NCI-H146 (cell line): ENCODE results near the gene STARD8.
"Not testable (repeated sequence)": the region's sequence is repeated elsewhere in the genome, so short reads cannot be mapped to it uniquely, and the experiment has no call there.

ENCODE experiments used
- DNase-seq: peaks from one replicate; lab custom pipeline; 2025; lab: John Stamatoyannopoulos, UW

The STARD8 gene

GRCh38 chrX:68647156-68647957, at the start of gene STARD8:
STARD8 (plus strand) TSS chrX:68647666; CDS start chrX:68647883, 217 bp downstream.
- no peak for DNase-seq

GRCh38 chrX:68598841-68599240, 48.6 kb upstream of the STARD8 start:
- no peak for DNase-seq

DNA sequence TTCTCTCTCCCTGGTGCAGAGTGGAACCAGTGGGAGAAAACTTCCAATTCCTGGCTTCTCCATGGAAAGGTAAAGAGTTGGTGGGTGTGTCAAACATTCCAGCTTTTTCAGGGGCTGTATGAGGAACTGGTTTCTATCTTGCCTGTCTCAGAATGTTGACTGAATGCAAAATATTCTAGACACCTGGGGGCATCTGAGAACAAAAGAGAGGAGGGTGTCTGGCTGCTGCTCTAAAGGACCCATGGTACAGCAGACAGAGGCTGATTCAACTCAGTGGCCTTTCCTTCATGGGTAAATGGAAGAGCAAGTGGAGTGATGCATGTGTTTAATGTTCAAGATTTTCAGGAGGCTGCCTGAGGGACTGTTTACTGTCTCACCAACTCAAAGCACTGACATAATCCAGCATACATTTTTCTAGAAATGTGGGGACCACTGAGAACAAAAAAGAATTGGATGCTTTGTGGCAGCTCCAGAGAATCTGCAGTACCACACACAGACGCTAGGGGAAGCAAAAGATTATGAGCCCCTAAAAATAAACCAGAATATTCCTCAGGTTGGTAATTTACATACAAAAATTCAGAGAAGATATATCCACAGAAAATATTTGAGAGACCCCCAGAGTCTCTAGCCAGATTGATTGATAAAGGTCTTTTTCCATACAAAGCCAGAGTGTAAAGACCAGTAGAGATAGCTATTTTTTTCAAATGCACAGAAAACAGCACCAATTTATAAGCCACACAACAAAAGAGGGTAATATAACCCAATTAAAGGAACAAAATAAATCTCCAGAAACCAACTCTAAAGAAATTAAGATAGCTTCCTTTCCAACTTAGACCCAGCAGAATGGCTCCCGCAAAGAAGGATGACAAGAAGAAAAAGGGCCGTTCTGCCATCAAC, 48.0 kb upstream of the STARD8 start:
- no peak for DNase-seq

- not testable (repeated sequence) for DNase-seq
Measured at GRCh38 chrX:68604216-68604615, 43.2 kb upstream of the STARD8 start.

DNA sequence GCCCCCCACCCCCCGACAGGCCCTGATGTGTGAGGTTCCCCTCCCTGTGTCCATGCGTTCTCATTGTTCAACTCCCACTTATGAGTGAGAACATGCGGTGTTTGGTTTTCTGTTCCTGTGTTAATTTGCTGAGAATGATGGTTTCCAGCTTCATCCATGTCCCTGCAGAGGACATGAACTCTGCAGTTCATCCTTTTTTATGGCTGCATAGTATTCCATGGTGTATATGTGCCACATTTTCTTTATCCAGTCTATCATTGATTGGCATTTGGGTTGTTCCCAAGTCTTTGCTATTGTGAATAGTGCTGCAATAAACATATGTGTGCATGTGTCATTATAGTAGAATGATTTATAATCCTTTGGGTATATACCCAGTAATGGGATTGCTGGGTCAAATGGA, 32.7 kb upstream of the STARD8 start:
- DNase-seq = not testable (repeated sequence)

DNA sequence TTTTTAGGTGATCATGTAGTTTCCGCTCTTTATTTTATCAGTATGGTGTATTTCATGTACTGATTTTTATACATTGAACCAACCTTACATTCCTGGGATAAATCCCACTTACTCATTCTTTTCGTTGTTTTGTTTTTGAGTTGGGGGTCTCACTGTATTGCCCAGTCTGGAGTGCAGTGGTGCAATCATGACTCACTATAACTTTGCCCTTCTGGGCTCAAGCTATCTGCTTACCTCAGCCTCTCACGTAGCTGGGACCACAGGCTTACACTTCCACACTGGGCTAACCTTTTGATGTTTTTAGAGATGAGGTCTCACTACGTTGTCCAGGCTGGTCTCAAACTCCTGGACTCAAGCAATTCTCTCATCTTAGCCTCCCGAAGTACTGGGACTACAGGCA, 19.5 kb upstream of the STARD8 start:
- DNase-seq = no peak

- DNase-seq = not testable (repeated sequence)
Measured at GRCh38 chrX:68629936-68630335, 17.5 kb upstream of the STARD8 start.

- no peak for DNase-seq
Measured at GRCh38 chrX:68631336-68631735, 16.1 kb upstream of the STARD8 start.

DNA sequence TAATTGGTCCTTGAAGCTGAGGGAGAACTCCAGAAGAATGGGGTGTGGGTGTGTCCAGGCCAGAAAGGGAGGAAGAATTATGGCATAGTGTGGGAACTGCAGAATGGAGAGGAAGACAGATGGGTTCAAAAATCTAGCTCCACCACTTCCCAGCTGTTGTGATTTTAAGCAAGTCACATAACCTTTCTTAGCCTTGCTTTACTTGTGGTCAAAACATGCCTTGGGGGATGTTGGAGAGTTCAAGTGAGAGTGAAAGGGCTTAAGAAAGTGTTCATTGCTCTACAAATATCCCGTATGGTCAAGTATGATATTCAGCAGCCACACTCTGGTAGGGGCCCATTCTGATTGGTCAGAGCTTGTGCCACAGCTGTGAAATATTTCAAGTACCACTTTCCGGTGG, 15.0 kb upstream of the STARD8 start:
- no peak for DNase-seq

DNA sequence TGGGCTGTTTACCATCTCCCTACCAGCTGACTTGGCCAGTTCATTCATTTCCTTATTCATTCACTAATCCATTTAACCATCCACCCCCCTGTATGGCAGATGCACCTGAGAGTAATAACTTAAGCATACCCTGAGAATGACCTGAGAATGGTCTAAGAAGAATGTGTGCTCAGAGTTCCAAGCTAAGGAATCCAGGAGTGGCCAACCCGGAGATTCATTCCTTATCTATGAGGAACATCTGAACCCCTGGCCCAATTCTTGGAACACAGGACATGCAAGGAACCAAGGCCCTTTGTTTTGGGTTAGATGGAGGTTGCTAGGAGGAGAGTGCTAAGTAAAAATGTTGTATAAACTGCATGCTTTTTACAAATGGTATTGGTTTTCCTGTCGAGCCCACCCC, 13.5 kb upstream of the STARD8 start:
- no peak for DNase-seq

GRCh38 chrX:68634649-68635227, 12.7 kb upstream of the STARD8 start:
- DNase-seq = no peak

DNA sequence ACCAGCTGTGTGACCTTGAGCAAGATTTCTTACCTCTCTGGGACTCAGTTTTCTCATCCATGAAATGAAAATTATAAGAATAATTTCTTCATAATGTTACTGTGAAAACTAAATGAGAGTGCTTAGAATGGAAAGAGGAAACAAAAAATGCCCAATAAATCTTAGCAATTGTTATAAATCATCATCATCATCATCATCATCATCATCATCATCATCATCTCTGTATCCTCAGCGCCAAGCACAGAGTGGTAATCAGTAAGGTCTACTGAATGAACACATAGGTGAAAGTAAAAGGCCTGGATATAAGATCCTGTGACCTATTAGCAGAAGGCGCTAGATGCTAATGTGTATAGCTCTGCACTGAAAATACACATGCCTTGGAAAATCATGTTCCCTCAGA, 6.8 kb upstream of the STARD8 start:
- DNase-seq = no peak

DNA sequence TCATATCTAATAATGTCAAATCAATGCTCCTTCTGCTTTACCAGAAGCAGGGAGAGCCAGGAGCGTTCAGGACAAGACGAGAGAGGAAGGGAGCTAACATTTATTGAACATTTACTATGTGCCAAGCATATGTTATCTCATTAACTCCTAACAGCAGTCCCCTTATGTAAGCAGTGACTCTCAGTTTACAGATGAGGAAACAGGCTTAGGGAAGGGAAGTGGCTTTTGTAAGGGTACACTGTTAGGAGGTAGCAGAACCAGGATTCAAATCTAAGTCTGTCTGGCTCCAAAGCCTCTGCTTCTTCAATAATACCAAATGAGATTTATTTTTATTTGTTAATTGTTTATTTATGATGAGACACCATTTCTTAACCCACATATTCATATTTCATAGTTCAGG, 2.6 kb upstream of the STARD8 start:
- DNase-seq = no peak

DNA sequence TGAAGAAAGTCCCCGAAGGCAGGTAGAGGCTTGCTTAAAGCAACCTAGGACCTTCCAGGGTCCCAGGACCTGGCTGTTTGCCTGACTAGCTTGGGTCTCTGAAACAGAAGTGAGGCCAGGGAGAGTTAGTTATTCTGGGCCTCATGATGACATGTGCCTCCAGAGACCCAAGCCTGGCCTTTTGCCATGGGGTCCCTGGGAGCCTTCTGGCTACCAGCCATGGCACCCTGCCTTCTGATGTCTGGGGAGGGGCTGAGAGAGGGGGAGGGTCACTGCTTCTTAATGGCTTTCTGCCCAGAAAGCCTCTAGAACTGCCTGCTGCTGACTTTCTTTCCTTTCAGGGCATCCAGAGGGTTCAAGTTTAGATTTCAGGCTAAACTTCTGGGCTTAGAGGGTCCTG, 1.0 kb upstream of the STARD8 start:
- DNase-seq = no peak

- no peak for DNase-seq
Measured at GRCh38 chrX:68648960-68649359, 1.5 kb downstream of the STARD8 start.

- no peak for DNase-seq
Measured at GRCh38 chrX:68650491-68650890, 3.0 kb downstream of the STARD8 start.

DNA sequence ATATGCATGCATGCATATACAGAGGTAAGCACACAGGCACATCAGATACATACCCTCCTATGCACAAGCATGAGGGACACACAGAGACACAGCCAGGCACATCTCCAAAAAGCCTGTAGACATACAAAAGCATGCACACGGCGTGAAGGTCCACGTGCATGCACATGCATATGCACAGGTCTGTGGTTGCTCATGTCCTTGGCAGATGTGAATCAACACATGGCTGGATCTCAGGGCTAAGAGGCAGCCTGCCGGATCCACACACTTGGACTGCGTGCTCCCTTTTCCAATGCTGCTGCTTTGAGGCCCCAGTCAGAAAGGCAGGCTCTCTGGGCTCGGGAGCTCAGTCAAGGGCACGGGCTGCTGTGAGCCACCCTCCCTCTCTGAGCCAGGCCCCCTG, 3.6 kb downstream of the STARD8 start:
- no peak for DNase-seq

DNA sequence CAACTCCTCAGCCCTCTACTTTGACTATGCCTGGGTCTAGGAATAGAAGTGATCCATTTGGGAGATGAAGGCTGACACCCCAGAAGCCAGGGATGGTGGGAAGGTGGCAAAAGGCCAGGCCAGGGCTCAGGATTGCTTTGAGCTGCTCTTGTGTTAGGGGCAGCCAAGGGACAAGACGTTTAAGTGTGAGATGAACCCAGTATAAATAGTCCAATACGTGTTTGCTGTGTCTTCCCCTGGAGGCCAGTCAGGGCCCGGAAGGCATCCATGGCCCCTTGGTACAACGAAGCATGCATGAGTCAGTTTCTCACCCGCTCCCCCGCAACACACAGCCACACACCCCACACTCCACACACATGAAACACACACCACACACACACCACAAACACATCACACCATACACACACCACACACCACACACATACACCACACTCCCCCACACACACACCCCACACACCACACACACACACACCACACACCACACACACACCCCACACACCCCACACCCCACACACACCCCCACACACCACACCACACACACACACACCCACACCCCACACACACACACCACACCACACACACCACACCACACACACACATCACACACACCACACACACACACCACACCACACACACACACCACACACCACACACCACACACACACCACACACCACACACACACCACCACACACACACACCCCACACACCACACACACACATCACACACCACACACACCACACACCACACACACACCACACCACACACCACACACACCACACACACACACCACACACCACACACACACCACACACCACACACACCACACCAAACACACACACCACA, 5.1 kb downstream of the STARD8 start:
- DNase-seq = no peak

DNA sequence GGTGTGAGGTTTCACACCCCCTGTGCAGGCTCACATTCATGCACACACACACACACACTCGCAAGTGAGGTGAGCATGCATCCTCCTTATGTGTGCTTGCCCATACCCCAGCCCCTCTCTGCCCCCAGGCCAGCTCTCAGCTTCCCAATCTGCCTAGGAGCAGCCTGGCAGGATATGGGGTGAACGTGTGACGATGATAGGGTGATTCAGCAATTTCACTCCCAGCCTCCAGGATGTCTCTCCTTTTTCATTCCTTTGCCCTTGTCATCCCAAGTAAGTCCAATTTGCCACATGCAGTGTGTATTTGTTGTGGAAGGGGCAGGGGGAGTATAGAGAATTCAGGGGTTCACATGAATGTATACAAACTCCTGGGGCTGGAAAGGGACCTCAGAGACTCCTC, 7.2 kb downstream of the STARD8 start:
- DNase-seq = no peak

DNA sequence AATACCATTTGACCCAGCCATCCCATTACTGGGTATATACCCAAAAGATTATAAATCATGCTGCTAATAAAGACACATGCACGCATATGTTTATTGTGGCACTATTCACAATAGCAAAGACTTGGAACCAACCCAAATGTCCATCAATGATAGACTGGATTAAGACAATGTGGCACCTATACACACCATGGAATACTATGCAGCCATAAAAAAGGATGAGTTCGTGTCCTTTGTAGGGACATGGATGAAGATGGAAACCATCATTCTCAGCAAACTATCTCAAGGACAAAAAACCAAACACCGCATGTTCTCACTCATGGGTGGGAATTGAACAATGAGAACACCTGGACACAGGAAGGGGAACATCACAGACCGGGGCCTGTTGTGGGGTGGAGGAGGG, 9.0 kb downstream of the STARD8 start:
- DNase-seq = not testable (repeated sequence)

DNA sequence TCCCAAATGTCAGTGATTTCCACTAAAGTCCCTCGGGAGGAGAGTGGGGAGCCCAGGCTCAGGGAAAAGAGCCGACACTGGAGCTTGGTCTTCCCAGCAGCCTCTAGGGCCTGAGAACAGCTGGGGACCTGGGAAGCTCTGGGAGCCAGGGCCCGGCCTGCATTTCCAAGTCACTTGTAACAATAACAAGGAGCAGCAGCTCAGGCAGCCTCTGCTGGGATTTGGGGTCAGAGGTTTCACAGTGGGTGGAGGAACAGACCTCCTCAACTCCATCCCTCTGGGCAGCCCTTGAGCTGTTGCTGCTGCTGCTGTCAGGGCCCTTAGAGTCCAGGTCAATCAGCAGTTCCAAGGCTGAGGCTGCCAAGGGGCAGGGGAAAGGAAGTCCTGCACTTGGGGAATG, 11.1 kb downstream of the STARD8 start:
- no peak for DNase-seq

DNA sequence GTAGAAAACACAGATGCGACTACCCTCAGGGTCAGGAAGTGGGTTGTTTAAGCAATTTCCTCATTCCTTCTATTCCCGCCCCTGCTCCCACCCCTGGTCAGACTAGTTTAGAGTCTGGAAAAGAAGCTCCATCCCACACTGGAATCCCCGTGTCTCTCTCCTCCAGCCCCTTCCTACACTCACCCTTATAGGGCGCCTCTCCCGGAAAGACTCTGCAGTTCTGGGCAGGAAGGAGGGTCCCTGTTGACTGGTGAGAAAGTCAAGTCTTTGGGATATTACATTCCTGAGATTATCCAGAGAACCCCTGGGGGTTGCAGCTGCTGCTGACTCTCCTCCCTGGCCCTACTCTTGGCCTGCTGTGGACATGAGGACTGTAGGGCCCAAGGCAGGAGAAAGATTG, 11.9 kb downstream of the STARD8 start:
- no peak for DNase-seq
